Panc1 (cell line): Measurements from ENCODE around the gene REN. TPM values are rescaled to one million over a fixed set of nuclear protein-coding genes. Genes with fewer than 3 reads are reported as not detected.

Experiments used
- ATAC-seq: fragments of 200-7000 bp; cut with Tn5 transposase; 2 replicates; pipeline ENCODE4 v1.9.1; 2020; ENCODE audit warnings: mild to moderate bottlenecking, moderate library complexity
- BruUV-seq: library from RNA; stranded (reverse); fragments of 400-500 nt; replicated peaks from 2 replicates; lab custom pipeline; 2021; lab: Mats Ljungman, UMichigan
- CTCF ChIA-PET: fragments of 300-600 bp; sonication (Branson Sonifier 250); formaldehyde crosslinking; loops from one replicate; lab custom pipeline; 2022; ENCODE audit warnings: antibody characterized with exemption; lab: Charles Lee
- POLR2A ChIA-PET: fragments of 300-600 bp; sonication (Branson Sonifier 250); formaldehyde crosslinking; loops from one replicate; lab custom pipeline; 2022; ENCODE audit warnings: antibody characterized with exemption; lab: Charles Lee
- DNase-seq: peaks from one replicate; pipeline ENCODE4 v3.0.0-alpha.2; 2010; ENCODE audit warnings: low read depth, low spot score
- H3K27ac ChIP-seq: 2 replicates; pipeline ENCODE4 v1.5.1; 2011; ENCODE audit warnings: mild to moderate bottlenecking, low read length, inconsistent platforms
- H3K27me3 ChIP-seq: fragments of 200-500 bp; sonication (Bioruptor generic); 2 replicates; pipeline ENCODE4 v1.6.0; 2014; ENCODE audit warnings: low read length, inconsistent platforms; ENCODE audit not compliant: control insufficient read depth, insufficient read depth
- H3K36me3 ChIP-seq: fragments of 200-500 bp; sonication (Bioruptor generic); 2 replicates; pipeline ENCODE4 v1.5.1; 2014; ENCODE audit warnings: inconsistent platforms, mild to moderate bottlenecking, low read length, moderate library complexity; ENCODE audit not compliant: control insufficient read depth, insufficient read depth
- H3K4me1 ChIP-seq: 2 replicates; pipeline ENCODE4 v1.5.1; 2011; ENCODE audit warnings: inconsistent platforms, mild to moderate bottlenecking, low read length, moderate library complexity; ENCODE audit not compliant: control insufficient read depth, insufficient read depth
- H3K4me3 ChIP-seq, 2 experiments: 2 replicates each; pipeline ENCODE4 v1.5.1; 2011 to 2012; ENCODE audit warnings: low read depth in 2 of 2, low read length in 2 of 2, mild to moderate bottlenecking in 2 of 2, inconsistent platforms in 1 of 2, moderate library complexity in 1 of 2
- H3K9me3 ChIP-seq: fragments of 200-500 bp; sonication (Bioruptor generic); 2 replicates; pipeline ENCODE4 v1.5.1; 2014; ENCODE audit warnings: low read depth, mild to moderate bottlenecking, inconsistent platforms, low read length, moderate library complexity; ENCODE audit not compliant: control insufficient read depth, insufficient read depth
- CTCF ChIP-seq: fragments of 450-650 bp; IDR thresholded peaks from 2 replicates; pipeline ENCODE4 v1.5.1; 2017; ENCODE audit warnings: mild to moderate bottlenecking
- POLR2AphosphoS5 ChIP-seq: IDR thresholded peaks from 2 replicates; pipeline ENCODE4 v1.6.1; 2012; ENCODE audit warnings: mild to moderate bottlenecking, low read depth, low read length, moderate library complexity
- REST ChIP-seq, 2 experiments: IDR thresholded peaks; 2 replicates each; pipeline ENCODE4 v1.6.1; 2011 to 2012; ENCODE audit warnings: low read depth in 2 of 2, control low read depth in 1 of 2, low read length in 1 of 2, mild to moderate bottlenecking in 1 of 2, moderate library complexity in 1 of 2; ENCODE audit not compliant: insufficient read depth in 1 of 2
- SIN3A ChIP-seq: IDR thresholded peaks from 2 replicates; pipeline ENCODE4 v1.6.1; 2012; ENCODE audit warnings: low read depth, mild to moderate bottlenecking, low read length, moderate library complexity, borderline replicate concordance; ENCODE audit not compliant: insufficient read depth
- TCF7L2 ChIP-seq: IDR thresholded peaks from 2 replicates; pipeline ENCODE4 v1.6.1; 2011; ENCODE audit warnings: mild to moderate bottlenecking, low read depth, low read length, inconsistent platforms
- in situ Hi-C: cut with HindIII; loops from 2 replicates; pipeline ENCODE4 v1.10.0; 2016; ENCODE audit warnings: low sequenced_read_pairs, low pct_unique_long_range_greater_than_20kb
- intact Hi-C: fragments of 100-400 bp; cut with micrococcal nuclease; formaldehyde crosslinking; loops from one replicate; pipeline ENCODE4 v1.10.0; 2022; ENCODE audit not compliant: unreplicated experiment
- total RNA-seq: library from RNA; stranded (reverse); gene quantifications from one replicate; pipeline ENCODE4 v1.2.1, GENCODE V29; 2021; ENCODE audit not compliant: unreplicated experiment

The REN gene
- total RNA-seq, 1 experiment from 2014 or later = not detected

- H3K36me3 ChIP-seq = no peaks in the 10 kb centered on the region
- no peaks in the 10 kb centered on the region for H3K27me3 ChIP-seq
- CTCF ChIA-PET = interaction anchor here (2.0 to 2.1 kb wide), 2 partner anchors 43 to 193 kb away, joined by 4 to 8 read pairs; no protein-coding TSS in a partner anchor
- no TSS peak for BruUV-seq
- H3K27ac ChIP-seq = no peak overlapping the region
- no peak for TF ChIP-seq POLR2AphosphoS5
- no peak for TF ChIP-seq CTCF
- no peak for TF ChIP-seq REST (IDR thresholded peaks at IDR 0.05; ENCODE audit: insufficient read depth in 1 of 2, low read depth in 2 of 2, low read length in 1 of 2)
- no peak for TF ChIP-seq TCF7L2
- no peak for TF ChIP-seq SIN3A
- ATAC-seq (no peak), DNase-seq (no peak)
- intact Hi-C loops (loop anchor here (5.0 kb wide), 1 partner anchor 343 kb away; the partner anchor contains the start of gene SNRPE), in situ Hi-C loops (no loop called here)
- no peak overlapping the region for H3K4me3 ChIP-seq
- H3K9me3 ChIP-seq = no peaks in the 10 kb centered on the region
- no peaks in the 10 kb centered on the region for H3K4me1 ChIP-seq
- POLR2A ChIA-PET = interaction anchor here (0.6 kb wide), 1 partner anchor 38 kb away, joined by 3 read pairs; no protein-coding TSS in a partner anchor
Observed at GRCh38 chr1:204205486-204205885, 39.3 kb upstream of the REN start.

GRCh38 chr1:204204944-204205343 lies 38.8 kb upstream of the REN start:
- TF ChIP-seq REST (IDR thresholded peaks at IDR 0.05; ENCODE audit: insufficient read depth in 1 of 2, low read depth in 2 of 2, low read length in 1 of 2) (no peak), TCF7L2 (no peak), CTCF (no peak), POLR2AphosphoS5 (no peak), SIN3A (no peak)
- Histone ChIP-seq H3K4me3 (no peak overlapping the region), H3K27me3 (no peaks in the 10 kb centered on the region), H3K27ac (no peak overlapping the region), H3K9me3 (no peaks in the 10 kb centered on the region), H3K36me3 (no peaks in the 10 kb centered on the region), H3K4me1 (no peaks in the 10 kb centered on the region)
- BruUV-seq = no TSS peak
- intact Hi-C loops (loop anchor here (5.0 kb wide), 1 partner anchor 343 kb away; the partner anchor contains the start of gene SNRPE), in situ Hi-C loops (no loop called here)
- DNase-seq = no peak
- ChIA-PET POLR2A (no interaction called here), CTCF (no interaction called here)
- ATAC-seq = no peak
